ENCODE data around the gene PDE11A.

Gene PDE11A

GRCh38 chr2:177923323-177923722 lies 149.3 kb downstream of the PDE11A start:
- no peak for DNase-seq (ENCODE audit: low read depth in 2 of 2)

- DNase-seq (ENCODE audit: low read depth in 2 of 2): no peak
These were observed 150.9 kb downstream of the PDE11A start for GRCh38 chr2:177921726-177922125.

GRCh38 chr2:177917169-177917568 lies 155.4 kb downstream of the PDE11A start:
- DNase-seq (ENCODE audit: low read depth in 2 of 2): no peak

GRCh38 chr2:177916342-177916741 lies 156.2 kb downstream of the PDE11A start:
- DNase-seq (ENCODE audit: low read depth in 2 of 2): no peak

DNA sequence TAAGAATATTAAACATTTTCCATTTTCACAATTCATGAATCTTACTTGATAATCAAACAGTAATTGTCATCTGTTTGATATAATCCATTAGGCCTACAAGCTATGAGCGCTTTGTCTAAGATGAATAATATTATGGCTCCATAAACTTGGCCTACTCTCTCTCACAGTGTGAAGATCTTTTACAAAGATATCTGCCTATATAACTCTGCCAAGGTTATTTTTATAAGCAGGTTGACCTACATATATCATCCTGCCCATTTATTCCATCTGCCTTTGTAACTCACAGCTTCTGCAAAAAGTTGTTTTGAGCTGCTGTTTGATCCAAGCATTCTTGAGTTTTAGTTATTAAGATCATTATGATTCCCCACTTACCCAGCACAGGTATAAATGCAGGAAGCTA lies 158.3 kb downstream of the PDE11A start:
- no peak for DNase-seq (ENCODE audit: low read depth in 2 of 2)

DNA sequence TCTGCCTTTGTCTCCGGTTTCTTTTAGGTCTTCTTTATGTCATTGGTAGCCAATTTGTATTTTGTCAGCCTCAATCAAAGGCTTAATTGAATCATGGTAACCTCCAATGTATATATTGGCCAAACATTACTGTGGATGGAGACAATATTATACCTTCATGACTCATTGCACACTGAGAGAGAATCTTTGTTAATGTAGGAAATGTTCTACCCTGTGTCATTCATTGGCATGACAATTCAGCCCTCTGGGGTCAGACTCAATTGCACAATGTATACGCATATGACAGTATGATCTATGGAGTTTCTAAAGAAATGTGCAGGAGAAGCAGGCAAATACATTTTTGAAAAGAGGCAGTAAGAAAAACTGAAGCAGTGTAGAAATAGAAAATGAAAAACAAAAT lies 162.6 kb downstream of the PDE11A start:
- no peak for DNase-seq (ENCODE audit: low read depth in 2 of 2)

DNA sequence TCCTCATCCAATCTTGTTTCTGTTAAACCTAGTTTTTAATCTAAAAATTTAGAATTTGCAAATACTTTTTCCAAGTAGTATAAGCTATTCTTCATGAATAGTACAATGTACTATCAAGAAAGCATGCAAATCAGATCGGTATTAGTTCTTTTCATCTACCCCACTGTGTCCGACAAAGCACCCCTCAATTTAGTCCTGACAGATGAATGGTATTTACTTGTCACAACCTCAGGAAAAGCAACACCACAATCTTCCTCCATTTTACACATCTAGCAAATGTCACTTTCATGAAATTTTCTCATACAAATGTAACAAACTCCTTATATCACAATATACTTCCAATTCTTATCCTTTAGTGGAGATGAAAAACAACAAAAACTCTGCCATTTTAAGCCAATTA lies 163.8 kb downstream of the PDE11A start:
- DNase-seq (ENCODE audit: low read depth in 2 of 2): no peak

GRCh38 chr2:177908182-177908581 lies 164.4 kb downstream of the PDE11A start:
- no peak for DNase-seq (ENCODE audit: low read depth in 2 of 2)

DNA sequence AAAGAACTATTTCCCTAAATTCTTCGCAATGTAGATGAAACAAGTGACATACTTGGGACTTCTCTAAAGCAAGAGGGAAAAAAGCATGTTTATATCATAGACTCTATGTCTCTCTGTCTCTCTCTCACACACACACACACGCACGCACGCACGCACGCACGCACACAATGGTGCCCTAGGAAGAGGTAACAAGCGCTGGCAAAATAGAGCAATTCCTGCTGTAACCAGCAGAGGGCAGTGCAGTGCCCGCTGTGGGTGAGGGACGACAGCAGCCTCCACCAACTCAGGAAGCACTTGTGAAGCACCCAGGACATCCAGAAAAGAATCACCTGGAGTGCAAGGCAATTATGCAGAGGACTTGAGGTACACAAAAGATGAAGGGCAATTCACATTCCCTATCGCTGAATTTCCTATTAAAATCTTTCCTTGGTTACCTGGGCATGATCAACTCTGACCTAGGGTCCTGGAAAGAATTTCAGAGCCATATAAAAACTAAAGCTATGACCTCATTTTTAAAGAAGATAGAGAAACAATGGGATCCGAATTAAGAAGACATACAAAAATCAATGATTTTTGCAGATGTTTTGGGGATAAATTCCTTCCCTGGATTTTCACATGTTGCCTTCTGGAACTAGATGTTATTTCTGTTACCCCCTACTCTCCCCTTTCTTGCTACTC lies 166.4 kb downstream of the PDE11A start:
- DNase-seq (ENCODE audit: low read depth in 2 of 2): peak in 1 of 2 donors; percentile 2

DNA sequence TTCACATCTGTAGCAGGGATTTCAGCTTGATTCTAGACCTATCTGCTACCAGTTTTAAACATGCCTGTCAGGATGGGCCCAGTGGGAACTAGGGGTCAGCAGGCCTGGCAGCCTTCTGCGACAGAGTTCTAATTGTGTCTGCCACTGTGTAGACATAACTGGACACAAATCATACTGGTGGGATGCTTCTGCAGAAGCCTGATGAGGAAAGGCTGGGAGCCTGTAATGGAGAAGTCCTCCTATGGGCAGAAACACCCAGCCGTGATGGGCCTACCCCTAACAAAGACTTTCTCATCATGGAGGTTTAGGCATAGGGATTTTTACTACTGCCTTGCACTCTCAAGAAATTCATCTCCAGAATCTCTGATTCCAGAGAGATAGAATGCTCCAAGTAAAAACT lies 166.9 kb downstream of the PDE11A start:
- DNase-seq (ENCODE audit: low read depth in 2 of 2): no peak

- no peak for DNase-seq (ENCODE audit: low read depth in 2 of 2)
These were observed 170.0 kb downstream of the PDE11A start for GRCh38 chr2:177902395-177903163.

GRCh38 chr2:177900082-177900481 lies 172.5 kb downstream of the PDE11A start:
- DNase-seq (ENCODE audit: low read depth in 2 of 2): no peak

- no peak for DNase-seq (ENCODE audit: low read depth in 2 of 2)
These were observed 175.3 kb downstream of the PDE11A start for GRCh38 chr2:177897278-177897677.

- no peak for DNase-seq (ENCODE audit: low read depth in 2 of 2)
These were observed 176.0 kb downstream of the PDE11A start for GRCh38 chr2:177896587-177896986.

DNA sequence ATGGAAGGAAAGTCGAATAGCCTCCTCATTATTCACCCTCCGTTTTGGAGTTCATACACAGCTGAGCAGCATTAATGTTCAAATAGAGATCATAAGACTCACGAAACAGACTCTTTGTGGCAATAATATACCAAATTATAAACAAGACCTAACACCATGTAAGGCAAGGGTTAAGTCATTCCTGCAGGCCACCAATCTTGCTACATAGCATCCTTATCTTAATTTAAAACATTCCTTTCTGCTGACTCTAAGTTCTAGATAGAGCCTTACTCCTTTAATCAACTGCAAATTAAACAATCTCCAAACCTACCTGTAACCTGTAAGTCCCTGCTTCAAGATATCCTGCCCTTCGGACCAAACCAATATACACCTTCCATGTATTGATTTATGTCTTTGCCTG lies 178.0 kb downstream of the PDE11A start:
- DNase-seq (ENCODE audit: low read depth in 2 of 2): no peak

- no peak for DNase-seq (ENCODE audit: low read depth in 2 of 2)
These were observed 178.7 kb downstream of the PDE11A start for GRCh38 chr2:177893880-177894279.

DNA sequence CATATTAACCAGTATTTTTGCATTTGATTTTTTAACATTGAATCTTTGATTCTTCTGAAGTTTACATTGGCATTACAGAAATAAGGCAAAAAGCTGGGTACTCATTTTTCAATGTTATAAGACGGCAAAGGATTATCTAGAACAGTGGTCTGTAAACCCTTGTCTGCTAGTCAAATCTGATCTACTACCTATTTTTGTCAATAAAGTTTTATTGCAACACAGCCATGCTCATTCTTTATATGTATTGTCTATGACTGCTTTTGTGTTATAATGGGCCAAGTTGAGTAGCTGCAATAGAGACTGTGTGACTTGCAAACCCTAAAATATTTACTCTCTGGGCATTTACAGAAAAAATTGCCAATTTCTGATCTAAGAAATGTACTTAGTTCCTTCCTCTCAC lies 181.0 kb downstream of the PDE11A start:
- no peak for DNase-seq (ENCODE audit: low read depth in 2 of 2)

GRCh38 chr2:177889818-177890460 lies 182.6 kb downstream of the PDE11A start:
- no peak for DNase-seq (ENCODE audit: low read depth in 2 of 2)

GRCh38 chr2:177888581-177888980 lies 184.0 kb downstream of the PDE11A start:
- no peak for DNase-seq (ENCODE audit: low read depth in 2 of 2)

GRCh38 chr2:177887722-177888121 lies 184.9 kb downstream of the PDE11A start:
- DNase-seq (ENCODE audit: low read depth in 2 of 2): no peak

DNA sequence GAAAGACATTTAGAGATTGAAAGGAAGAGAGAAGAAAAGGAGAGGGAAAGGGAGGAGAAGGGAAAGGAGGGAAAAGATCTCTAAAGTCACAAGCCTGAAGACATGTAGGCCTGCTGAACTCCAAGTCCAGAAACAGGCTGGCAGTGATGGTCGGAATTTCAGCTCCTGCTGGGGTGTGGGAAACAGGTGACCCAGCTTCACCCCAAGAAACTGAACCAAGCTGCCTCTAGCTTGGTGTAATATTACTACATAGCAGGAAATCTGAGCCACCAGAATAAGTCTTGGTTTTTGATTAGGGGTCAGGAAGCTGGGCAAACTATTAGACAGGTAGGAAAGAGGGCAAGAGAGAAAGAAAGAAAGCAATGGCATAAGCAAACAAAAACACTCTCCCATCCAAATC lies 185.8 kb downstream of the PDE11A start:
- DNase-seq (ENCODE audit: low read depth in 2 of 2): no peak

DNA sequence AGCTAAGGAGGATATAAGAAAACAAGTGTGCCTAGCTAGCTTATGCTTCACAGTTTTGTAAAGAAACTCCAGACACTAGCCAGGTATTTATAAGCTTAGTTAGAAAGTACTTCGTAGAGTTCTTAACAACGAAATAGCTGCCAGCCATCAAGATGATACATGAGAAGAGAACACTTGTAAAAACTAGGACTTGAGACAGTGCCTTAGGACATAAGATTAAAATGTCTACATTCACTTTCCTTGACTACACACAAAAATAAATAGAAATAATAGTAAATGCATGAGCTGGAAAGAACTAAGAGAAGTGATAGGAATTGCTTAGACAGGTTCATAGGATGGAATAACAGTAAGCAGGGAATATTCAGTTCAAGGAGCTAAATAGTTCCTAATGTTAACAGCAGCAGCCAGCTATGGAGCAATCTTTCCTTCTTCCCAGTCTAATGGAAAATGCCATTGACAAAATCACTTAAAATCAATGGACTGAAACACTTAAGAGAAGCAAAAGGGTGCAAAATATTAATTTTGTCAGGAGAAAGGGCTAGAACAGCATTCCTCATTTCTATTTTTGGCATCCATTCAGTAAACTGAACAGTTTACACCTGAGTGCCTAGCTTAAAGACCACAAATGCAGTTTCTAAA lies 186.6 kb downstream of the PDE11A start:
- DNase-seq (ENCODE audit: low read depth in 2 of 2): no peak
